Esophagus squamous epithelium (tissue), 4 donors: ENCODE data around the gene PIGR.

Experiments
- CTCF ChIP-seq, 6 experiments: fragments of 450-650 bp in 4 of 6; fragments of 200-600 bp in 2 of 6; sonication (generic) in 2 of 6; IDR thresholded peaks; one replicate each; pipeline ENCODE4 v1.5.1; 2016 to 2019; ENCODE audit warnings: antibody characterized with exemption in 6 of 6, mild to moderate bottlenecking in 4 of 6, moderate library complexity in 4 of 6
- POLR2A ChIP-seq, 4 donors: fragments of 450-650 bp; IDR thresholded peaks; one replicate each; pipeline ENCODE4 v1.6.1; 2017; ENCODE audit warnings: antibody characterized with exemption in 4 of 4, mild to moderate bottlenecking in 4 of 4, moderate library complexity in 3 of 4

GRCh38 chr1:206937425-206937824 lies 8.8 kb downstream of the PIGR start:
- TF ChIP-seq POLR2A (IDR thresholded peaks at IDR 0.05): no peak
- TF ChIP-seq CTCF (IDR thresholded peaks at IDR 0.05): no peak
